HL-60 (cell line): ENCODE results near the gene ADAD2.

Experiments
- DNase-seq, 2 experiments: peaks; one replicate each; pipeline ENCODE4 v3.0.0-alpha.2; 2010 to 2020; ENCODE audit warnings: low read depth in 1 of 2, low spot score in 1 of 2
- H3K27ac ChIP-seq: fragments of 250-450 bp; sonication (Bioruptor Pico); replicated peaks from 2 replicates; pipeline ENCODE4 v1.5.1; 2020; ENCODE audit warnings: mild to moderate bottlenecking, moderate library complexity
- H3K27me3 ChIP-seq: fragments of 250-450 bp; sonication (Bioruptor Pico); 2 replicates; pipeline ENCODE4 v1.5.1; 2021; ENCODE audit warnings: mild to moderate bottlenecking, moderate library complexity; ENCODE audit not compliant: insufficient read depth, poor library complexity, severe bottlenecking
- H3K4me3 ChIP-seq: replicated peaks from 2 replicates; pipeline ENCODE4 v1.5.1; 2011; ENCODE audit warnings: mild to moderate bottlenecking, control low read depth, low read length; ENCODE audit not compliant: insufficient read depth
- GABPA ChIP-seq: IDR thresholded peaks from 2 replicates; pipeline ENCODE4 v1.6.1; 2012; ENCODE audit warnings: low read depth
- POLR2AphosphoS5 ChIP-seq: IDR thresholded peaks from 2 replicates; pipeline ENCODE4 v1.6.1; 2012; ENCODE audit warnings: low read depth
- REST ChIP-seq: IDR thresholded peaks from 2 replicates; pipeline ENCODE4 v1.6.1; 2012; ENCODE audit warnings: low read depth; ENCODE audit not compliant: insufficient replicate concordance
- SPI1 ChIP-seq: IDR thresholded peaks from 2 replicates; pipeline ENCODE4 v1.6.1; 2012; ENCODE audit warnings: low read depth, mild to moderate bottlenecking, borderline replicate concordance
- TF ChIP-seq, protein P1 (sequence below): IDR thresholded peaks from one replicate; pipeline ENCODE4 v1.5.1; 2011; ENCODE audit warnings: low read length, control low read depth, inconsistent platforms; ENCODE audit not compliant: insufficient read depth

Gene ADAD2

DNA sequence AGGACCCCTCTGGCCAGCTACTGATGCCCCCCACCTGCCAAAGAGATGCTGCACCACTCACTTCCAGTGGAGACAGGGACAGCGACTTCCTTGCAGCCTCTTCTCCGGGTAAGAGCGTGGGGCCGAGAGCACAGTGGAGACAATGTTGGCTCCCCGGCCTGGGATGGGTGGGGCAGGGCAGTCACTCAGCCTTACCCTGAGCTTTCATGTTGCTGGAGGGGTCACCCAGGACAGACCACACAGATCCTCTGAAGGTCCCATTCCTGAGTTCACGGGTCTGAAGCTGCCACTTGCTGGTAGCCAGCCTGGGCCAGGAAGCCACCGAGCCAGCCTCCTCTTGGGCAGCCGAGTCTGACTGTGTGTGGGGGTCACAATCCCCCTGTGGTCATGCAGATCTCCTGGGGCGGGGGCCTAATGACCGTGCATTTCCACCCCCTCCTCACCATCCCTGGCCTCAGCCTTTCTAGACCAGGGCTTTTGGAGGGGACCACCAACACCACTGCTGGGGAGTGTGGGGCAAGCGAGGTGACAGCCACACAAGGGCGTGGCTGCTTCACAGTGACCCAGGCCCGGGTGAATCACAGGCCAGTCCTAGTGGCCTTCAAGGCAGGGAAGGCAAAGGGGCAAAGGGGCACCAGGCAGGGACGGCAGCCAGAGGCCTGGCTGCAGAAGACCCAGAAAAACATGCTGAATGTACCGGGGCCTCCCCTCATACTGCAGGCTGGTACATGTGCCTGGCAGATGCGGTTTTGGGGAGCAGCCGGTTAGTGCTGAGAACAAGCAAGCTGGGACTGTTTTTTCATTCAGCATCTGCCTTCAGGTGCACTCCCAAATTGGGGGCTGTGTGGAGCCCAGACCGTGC, 14.5 kb upstream of the ADAD2 start:
- no peak for TF ChIP-seq POLR2AphosphoS5
- TF ChIP-seq GABPA, result no peak
- no peak for TF ChIP-seq SPI1
- TF ChIP-seq REST, result no peak
- TF ChIP-seq, protein P1, sequence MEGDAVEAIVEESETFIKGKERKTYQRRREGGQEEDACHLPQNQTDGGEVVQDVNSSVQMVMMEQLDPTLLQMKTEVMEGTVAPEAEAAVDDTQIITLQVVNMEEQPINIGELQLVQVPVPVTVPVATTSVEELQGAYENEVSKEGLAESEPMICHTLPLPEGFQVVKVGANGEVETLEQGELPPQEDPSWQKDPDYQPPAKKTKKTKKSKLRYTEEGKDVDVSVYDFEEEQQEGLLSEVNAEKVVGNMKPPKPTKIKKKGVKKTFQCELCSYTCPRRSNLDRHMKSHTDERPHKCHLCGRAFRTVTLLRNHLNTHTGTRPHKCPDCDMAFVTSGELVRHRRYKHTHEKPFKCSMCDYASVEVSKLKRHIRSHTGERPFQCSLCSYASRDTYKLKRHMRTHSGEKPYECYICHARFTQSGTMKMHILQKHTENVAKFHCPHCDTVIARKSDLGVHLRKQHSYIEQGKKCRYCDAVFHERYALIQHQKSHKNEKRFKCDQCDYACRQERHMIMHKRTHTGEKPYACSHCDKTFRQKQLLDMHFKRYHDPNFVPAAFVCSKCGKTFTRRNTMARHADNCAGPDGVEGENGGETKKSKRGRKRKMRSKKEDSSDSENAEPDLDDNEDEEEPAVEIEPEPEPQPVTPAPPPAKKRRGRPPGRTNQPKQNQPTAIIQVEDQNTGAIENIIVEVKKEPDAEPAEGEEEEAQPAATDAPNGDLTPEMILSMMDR, result no peak
- Histone ChIP-seq H3K27ac (peak overlapping the region; percentile 75), H3K4me3 (no peak overlapping the region), H3K27me3 (no peaks in the 10 kb centered on the region)
- DNase-seq, result peak in 1 of 2 experiments; percentile 7

DNA sequence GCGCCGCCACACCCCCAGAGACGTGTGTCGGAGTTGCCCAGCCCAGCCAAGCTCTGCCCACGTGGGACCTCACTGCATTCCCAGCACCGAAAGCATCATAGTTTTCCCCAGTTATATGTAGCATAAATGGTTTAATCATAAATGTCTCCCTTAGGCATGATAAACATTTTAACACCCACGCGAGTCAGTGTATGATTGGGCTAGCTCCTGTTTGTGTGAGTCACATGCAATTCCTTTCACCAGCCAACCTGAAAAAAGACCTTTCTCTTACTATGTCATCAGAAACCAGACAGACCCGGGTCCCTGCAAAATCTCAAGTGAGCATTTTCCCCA, 13.2 kb upstream of the ADAD2 start:
- H3K4me3 ChIP-seq, result no peak overlapping the region
- no peak for DNase-seq
- TF ChIP-seq REST (no peak), POLR2AphosphoS5 (no peak), SPI1 (no peak), GABPA (no peak)
- TF ChIP-seq, protein P1, result no peak

GRCh38 chr16:84178146-84178765, 12.7 kb upstream of the ADAD2 start:
- no peak overlapping the region for H3K27ac ChIP-seq

More for the DNA sequence above, 13.2 kb upstream of the ADAD2 start:
- H3K27me3 ChIP-seq, result no peaks in the 10 kb centered on the region
- no peak overlapping the region for H3K27ac ChIP-seq

More at GRCh38 chr16:84178146-84178765, 12.7 kb upstream of the ADAD2 start:
- no peak overlapping the region for H3K4me3 ChIP-seq
- no peak for DNase-seq
- TF ChIP-seq SPI1 (no peak), REST (no peak), GABPA (no peak), POLR2AphosphoS5 (no peak)
- TF ChIP-seq, protein P1, result no peak
- H3K27me3 ChIP-seq, result no peaks in the 10 kb centered on the region
